ENCODE data around the gene C4BPA. TPM values are rescaled to one million over a fixed set of nuclear protein-coding genes. Genes with fewer than 3 reads are reported as not detected.

C4BPA gene
- polyA plus RNA-seq, 1 experiment: not detected

- ChIA-PET CTCF (interaction anchor here (1.6 kb wide), 1 partner anchor 307 kb away, joined by 3 read pairs; no protein-coding TSS in a partner anchor), POLR2A (no interaction called here)
- H3K36me3 ChIP-seq (ENCODE audit: control insufficient read depth, insufficient read depth, low read length): no peaks in the 10 kb centered on the region
- H3K4me3 ChIP-seq (ENCODE audit: low read depth, low read length): no peak overlapping the region
- TF ChIP-seq, protein P1, sequence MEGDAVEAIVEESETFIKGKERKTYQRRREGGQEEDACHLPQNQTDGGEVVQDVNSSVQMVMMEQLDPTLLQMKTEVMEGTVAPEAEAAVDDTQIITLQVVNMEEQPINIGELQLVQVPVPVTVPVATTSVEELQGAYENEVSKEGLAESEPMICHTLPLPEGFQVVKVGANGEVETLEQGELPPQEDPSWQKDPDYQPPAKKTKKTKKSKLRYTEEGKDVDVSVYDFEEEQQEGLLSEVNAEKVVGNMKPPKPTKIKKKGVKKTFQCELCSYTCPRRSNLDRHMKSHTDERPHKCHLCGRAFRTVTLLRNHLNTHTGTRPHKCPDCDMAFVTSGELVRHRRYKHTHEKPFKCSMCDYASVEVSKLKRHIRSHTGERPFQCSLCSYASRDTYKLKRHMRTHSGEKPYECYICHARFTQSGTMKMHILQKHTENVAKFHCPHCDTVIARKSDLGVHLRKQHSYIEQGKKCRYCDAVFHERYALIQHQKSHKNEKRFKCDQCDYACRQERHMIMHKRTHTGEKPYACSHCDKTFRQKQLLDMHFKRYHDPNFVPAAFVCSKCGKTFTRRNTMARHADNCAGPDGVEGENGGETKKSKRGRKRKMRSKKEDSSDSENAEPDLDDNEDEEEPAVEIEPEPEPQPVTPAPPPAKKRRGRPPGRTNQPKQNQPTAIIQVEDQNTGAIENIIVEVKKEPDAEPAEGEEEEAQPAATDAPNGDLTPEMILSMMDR (IDR thresholded peaks at IDR 0.05; ENCODE audit: insufficient read depth, low read depth, low read length): no peak
- H3K27me3 ChIP-seq (ENCODE audit: control insufficient read depth, insufficient read depth, low read length): no peaks in the 10 kb centered on the region; the same call in 1 of the 2 replicates
- DNase-seq (ENCODE audit: low read depth): no peak
Observed at GRCh38 chr1:207097871-207098324, 6.1 kb upstream of the C4BPA start.

DNA sequence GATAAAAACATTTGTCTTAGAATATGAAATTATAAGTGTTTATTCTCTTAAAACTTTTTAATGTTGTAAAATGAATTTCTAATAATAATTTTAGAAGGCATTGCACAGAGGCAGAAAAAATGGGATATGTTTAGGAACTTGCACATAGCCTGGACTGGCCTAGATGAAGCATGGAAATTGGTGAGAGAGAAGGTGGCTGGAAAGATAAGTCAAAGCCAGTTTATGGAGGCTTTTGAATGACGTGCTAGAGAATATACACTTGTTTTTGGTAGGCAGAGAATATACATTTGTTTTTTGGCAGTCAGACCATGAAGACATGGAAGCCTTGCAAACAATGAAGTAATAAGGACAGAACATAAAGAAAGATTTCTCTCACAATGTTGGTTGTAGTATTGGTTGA lies 2.3 kb upstream of the C4BPA start:
- DNase-seq (ENCODE audit: low read depth): no peak
- ChIA-PET POLR2A (no interaction called here), CTCF (interaction anchor here (1.1 kb wide), 1 partner anchor 16 kb away, joined by 3 read pairs; no protein-coding TSS in a partner anchor)
- Histone ChIP-seq H3K27me3 (ENCODE audit: control insufficient read depth, insufficient read depth, low read length) (no peaks in the 10 kb centered on the region), H3K4me3 (ENCODE audit: low read depth, low read length) (no peak overlapping the region), H3K36me3 (ENCODE audit: control insufficient read depth, insufficient read depth, low read length) (no peaks in the 10 kb centered on the region)
- TF ChIP-seq, protein P1 (IDR thresholded peaks at IDR 0.05; ENCODE audit: insufficient read depth, low read depth, low read length): no peak

DNA sequence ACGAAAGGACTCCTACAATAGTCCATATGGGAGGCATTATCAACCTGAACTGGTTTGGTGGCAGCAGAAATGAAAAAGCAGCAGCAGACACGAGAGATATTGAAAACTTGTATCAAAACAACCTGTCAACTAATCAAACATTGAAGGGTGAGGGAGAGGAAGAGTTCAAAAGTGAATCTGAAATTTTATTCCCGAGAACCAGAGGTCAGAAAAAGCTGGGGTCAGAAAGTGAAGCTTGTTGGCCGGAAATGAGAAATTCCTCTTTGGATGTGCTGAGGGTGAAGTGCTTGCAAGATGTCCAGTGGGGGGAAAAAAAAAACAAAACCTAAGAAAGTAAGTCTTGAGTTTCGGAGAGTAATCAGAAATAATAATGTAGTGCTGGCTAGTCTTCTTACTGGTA lies 1.9 kb upstream of the C4BPA start:
- H3K27me3 ChIP-seq (ENCODE audit: control insufficient read depth, insufficient read depth, low read length): no peaks in the 10 kb centered on the region
- no peak for DNase-seq (ENCODE audit: low read depth)
- H3K36me3 ChIP-seq (ENCODE audit: control insufficient read depth, insufficient read depth, low read length): no peaks in the 10 kb centered on the region
- ChIA-PET CTCF (no interaction called here), POLR2A (no interaction called here)
- H3K4me3 ChIP-seq (ENCODE audit: low read depth, low read length): no peak overlapping the region
- TF ChIP-seq, protein P1 (IDR thresholded peaks at IDR 0.05; ENCODE audit: insufficient read depth, low read depth, low read length): no peak

DNA sequence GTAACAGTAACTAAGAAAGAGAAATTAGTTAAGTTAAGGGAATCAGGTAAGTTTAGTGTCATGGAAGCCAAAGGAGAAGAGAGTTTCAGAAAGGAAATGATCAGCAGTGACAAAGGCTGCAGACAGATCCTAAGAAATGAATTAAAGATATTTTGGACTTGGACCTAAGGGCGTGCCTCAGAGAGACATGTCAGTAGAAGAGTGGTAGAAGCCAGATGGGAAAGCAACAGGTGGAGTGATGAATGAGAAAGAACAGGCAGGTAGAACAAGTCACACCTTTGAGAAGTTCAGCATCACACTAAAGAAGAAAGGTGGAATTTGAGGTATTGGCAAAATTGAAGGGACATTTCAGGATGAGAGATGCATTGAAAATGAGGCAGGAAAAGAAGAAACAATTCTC lies 1.4 kb upstream of the C4BPA start:
- TF ChIP-seq, protein P1 (IDR thresholded peaks at IDR 0.05; ENCODE audit: insufficient read depth, low read depth, low read length): no peak
- CTCF ChIA-PET: no interaction called here
- no peaks in the 10 kb centered on the region for H3K27me3 ChIP-seq (ENCODE audit: control insufficient read depth, insufficient read depth, low read length)
- DNase-seq (ENCODE audit: low read depth): no peak
- H3K4me3 ChIP-seq (ENCODE audit: low read depth, low read length): no peak overlapping the region
- POLR2A ChIA-PET: no interaction called here
- H3K36me3 ChIP-seq (ENCODE audit: control insufficient read depth, insufficient read depth, low read length): no peaks in the 10 kb centered on the region

- TF ChIP-seq, protein P1 (IDR thresholded peaks at IDR 0.05; ENCODE audit: insufficient read depth, low read depth, low read length): no peak
- CTCF ChIA-PET: no interaction called here
- no peak for DNase-seq (ENCODE audit: low read depth)
- H3K27me3 ChIP-seq (ENCODE audit: control insufficient read depth, insufficient read depth, low read length): no peaks in the 10 kb centered on the region; the same call in 1 of the 2 replicates
- no peak overlapping the region for H3K4me3 ChIP-seq (ENCODE audit: low read depth, low read length)
- H3K36me3 ChIP-seq (ENCODE audit: control insufficient read depth, insufficient read depth, low read length): no peaks in the 10 kb centered on the region
- POLR2A ChIA-PET: no interaction called here
Observed at GRCh38 chr1:207109004-207109403, 5.0 kb downstream of the C4BPA start.

All from BJ (cell line).